ENCODE measurements around the gene MMAA.
"Not testable (repeated sequence)": the region's sequence is repeated elsewhere in the genome, so short reads cannot be mapped to it uniquely, and the experiment has no call there.

Gene MMAA

GRCh38 chr4:145626623-145626982 is 7.4 kb downstream of the MMAA start:
- no peak for DNase-seq (ENCODE audit: low read depth in 3 of 3, low spot score in 1 of 3)

GRCh38 chr4:145635117-145635516 is 15.9 kb downstream of the MMAA start:
- DNase-seq (ENCODE audit: low read depth in 3 of 3, low spot score in 1 of 3): no peak

DNA sequence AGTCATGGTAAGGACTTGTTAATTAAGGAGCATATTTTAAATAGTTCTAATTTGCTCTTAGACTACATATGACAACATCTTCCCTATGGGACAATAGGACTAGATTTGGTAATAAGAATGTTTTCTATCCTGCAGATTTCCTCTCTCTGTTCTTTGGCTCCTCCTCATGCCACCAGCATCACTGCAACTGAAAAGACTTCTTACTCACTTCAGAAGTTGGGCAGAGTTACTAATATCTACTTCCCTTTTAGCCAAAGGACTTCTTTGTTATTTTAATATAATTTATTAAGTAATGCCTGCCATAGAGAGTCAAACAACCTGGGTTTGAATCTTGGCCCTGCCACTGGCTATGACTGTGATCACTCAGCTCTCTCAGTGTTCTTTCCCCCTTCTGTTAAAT is 16.4 kb downstream of the MMAA start:
- no peak for DNase-seq (ENCODE audit: low read depth in 3 of 3, low spot score in 1 of 3)

- DNase-seq (ENCODE audit: low read depth in 3 of 3, low spot score in 1 of 3): no peak
Measured at GRCh38 chr4:145639186-145639698, 20.1 kb downstream of the MMAA start.

DNA sequence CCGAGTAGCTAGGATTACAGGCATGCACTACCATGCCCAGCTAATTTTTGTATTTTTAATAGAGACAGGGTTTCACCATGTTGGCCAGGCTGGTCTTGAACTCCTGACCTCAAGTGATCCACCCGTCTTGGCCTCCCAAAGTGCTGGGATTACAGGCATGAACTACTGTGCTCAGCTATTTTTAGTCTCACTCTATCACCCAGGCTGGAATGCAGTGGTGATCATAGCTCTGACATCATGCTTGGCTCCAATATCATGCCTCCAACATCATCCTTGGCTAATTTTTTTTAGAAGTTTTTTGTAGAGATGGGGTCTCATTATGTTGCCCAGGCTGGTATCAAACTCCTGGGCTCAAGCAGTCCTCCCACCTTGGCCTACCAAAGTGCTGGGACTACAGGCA is 21.1 kb downstream of the MMAA start:
- DNase-seq (ENCODE audit: low read depth in 3 of 3, low spot score in 1 of 3): not testable (repeated sequence)

DNA sequence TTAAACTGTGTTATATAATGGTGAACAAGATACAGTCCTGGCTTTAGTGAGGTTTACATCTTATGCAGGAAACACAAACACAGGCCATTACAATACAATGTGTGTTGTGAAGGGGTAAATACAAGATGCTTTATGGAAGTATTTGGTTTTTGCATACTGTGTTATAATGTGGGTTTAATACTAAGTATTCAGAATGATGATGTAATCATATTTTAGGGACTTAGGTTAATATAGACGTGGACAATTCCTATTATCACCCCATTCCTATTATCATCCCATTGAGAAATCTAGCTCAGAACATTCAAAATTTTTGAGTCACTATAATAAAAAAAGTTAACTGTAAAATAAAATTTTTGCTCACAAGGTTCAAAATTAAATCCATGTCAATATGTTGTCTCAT is 24.1 kb downstream of the MMAA start:
- no peak for DNase-seq (ENCODE audit: low read depth in 3 of 3, low spot score in 1 of 3)

DNA sequence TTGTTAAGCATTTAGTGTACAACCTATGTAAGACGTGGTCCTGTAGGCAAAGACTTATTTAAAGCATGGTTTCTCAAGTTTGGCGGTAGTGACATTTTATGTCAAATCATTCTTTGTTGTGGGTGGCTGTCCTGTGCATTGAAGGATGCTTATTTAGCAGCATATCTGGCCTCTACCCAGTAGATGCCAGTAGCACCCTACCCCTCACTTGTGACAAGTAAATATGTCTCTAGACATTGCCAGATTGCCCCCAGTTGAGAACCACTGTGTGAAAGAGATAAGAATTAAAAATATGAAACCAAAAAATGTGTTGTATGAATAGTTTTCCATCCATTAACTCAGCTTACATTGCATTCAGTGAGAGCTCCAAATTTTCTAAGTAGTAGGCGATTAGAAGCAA is 25.5 kb downstream of the MMAA start:
- no peak for DNase-seq (ENCODE audit: low read depth in 3 of 3, low spot score in 1 of 3)

- DNase-seq (ENCODE audit: low read depth in 3 of 3, low spot score in 1 of 3): no peak
Measured at GRCh38 chr4:145656156-145656555, 37.0 kb downstream of the MMAA start.

GRCh38 chr4:145660064-145660463 is 40.9 kb downstream of the MMAA start:
- DNase-seq (ENCODE audit: low read depth in 3 of 3, low spot score in 1 of 3): no peak

DNA sequence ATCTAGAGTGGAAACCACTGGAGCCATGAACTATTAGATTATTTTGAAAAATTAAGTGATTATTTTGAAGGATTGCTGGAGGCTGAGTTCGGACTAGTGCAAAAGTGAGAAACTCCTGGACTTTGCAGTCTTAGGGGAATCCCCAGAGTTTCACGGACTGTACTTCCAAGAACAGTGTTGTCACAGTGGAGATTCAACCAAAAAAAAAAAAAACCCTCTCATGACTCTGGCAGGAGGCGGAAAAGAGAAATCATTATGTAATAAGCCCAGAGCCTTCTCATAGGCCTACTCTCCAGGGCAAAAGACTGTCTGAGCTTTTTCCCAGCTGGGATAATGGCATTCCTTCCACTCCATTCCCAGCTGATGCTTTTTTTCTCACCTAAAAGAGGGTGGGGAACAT is 44.0 kb downstream of the MMAA start:
- DNase-seq (ENCODE audit: low read depth in 3 of 3, low spot score in 1 of 3): no peak

DNA sequence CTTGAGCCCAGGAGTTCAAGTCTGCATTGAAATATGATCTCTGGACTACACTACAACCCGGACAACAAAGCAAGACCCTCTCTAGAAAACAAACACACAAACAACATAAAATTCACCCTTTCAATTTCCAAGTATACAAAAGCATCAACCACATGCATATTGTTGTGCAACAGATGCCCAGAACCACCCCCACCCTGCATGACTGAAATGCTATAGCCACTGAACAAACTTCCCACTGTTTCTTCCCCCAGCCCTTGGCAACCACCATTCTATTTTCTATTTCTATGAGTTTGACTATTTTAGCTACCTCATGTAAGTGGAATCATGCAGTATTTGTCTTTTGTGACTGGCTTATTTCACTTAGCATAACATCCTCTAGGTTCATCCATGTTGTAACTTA is 46.6 kb downstream of the MMAA start:
- DNase-seq (ENCODE audit: low read depth in 3 of 3, low spot score in 1 of 3): no peak

DNA sequence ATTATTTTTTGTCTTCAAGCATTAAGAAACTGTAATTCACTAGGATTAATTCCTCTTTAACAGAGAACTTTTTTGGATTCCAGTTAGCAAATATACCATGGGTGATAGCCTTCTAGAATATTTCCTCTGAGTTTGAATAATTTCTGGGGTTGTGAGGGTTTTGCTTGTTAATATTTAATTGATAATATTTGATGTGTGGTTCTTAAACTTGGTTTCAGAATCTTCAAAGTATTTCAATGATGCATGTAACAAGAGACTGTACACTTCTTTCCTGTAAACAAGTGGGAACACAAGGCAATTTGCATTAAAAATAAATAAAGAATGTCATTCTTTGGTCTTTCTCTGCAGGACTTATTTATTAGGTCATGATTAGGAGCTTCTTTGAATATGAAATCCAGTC is 51.2 kb downstream of the MMAA start:
- DNase-seq (ENCODE audit: low read depth in 3 of 3, low spot score in 1 of 3): no peak

- DNase-seq (ENCODE audit: low read depth in 3 of 3, low spot score in 1 of 3): no peak
Measured at GRCh38 chr4:145679520-145679919, 60.3 kb downstream of the MMAA start.

DNA sequence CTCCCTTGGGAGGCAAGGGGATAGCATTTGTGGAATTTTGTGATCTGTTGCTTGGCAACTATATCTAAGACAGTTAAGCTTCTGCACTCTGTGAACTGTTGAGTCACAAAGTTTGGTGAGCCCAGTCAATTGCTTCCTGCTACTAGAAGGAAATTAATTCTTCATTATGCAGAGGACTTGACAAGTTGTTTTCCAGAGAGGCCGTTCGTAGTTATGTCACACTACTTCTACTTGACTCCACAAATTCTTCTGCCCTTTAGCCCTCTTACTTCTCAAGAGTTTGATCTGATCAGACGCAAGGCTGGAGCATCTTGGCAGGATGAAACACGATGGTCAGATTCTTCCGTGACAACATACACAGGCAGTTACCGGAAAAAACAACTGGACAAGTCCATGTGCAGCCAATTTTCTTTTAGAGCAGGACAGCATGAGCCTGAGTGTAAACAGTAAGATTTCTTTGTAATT is 60.8 kb downstream of the MMAA start, which contains the start of gene C4orf51:
Gene C4orf51, plus strand, starts transcription at position 156 of the 465 bp plus-strand sequence. Its CDS starts 58 bp downstream, at position 214.
- no peak for DNase-seq (ENCODE audit: low read depth in 3 of 3, low spot score in 1 of 3)

DNA sequence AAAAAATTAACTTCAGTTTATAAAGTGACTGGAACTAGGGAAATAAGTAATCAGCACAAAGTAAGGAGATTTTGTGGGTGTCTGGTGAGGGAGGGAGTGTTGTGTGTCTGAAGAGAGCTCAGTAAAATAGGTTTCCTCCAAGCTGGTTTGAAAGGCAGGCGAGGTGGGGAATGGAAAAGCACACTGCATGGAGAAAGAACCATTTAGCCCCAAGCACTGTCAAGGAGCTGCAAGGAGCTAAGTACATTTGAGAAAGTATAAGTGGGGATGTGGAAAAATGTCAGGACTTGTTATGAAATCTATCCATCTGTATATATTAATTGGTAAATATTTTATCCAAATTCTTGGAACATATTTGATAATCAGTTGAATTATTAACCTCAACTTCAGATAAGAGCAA is 61.7 kb downstream of the MMAA start:
- no peak for DNase-seq (ENCODE audit: low read depth in 3 of 3, low spot score in 1 of 3)

DNA sequence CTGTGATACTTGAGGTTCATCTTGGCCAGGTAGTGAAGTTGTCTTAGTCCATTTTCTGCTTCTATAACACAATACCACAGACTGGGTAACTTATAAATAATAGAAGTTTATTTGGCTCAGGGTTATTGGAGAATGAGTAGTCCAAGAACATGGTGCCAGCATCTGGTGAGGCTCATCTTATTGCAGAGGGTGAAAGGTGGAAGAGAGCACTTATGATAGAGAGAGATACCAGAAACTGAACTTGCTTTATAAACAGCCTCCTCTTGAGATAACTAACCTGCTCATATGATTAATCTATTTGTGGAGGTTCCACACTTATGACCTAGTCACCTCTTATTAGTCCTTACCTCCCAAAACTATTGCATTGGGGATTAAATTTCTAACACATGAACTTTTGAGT is 62.3 kb downstream of the MMAA start:
- no peak for DNase-seq (ENCODE audit: low read depth in 3 of 3, low spot score in 1 of 3)

DNA sequence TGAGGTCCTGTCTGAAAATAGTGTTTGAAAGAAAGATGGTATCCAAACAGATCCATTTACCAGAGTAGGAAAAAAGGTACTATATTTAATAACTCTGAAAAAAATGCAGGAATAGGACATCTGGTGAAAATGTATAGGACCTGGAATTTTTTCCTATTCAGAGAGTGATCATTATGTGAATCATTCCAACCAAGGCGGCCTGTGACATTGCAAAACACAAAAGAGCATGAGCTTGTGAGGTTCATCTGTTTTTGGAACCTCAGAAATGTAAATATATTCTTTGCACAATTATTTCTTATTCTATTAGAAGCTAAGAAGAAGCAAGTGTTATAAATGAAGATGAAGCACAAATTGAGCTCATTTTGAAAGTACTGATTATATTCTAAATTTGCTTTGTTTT is 62.8 kb downstream of the MMAA start:
- no peak for DNase-seq (ENCODE audit: low read depth in 3 of 3, low spot score in 1 of 3)

DNA sequence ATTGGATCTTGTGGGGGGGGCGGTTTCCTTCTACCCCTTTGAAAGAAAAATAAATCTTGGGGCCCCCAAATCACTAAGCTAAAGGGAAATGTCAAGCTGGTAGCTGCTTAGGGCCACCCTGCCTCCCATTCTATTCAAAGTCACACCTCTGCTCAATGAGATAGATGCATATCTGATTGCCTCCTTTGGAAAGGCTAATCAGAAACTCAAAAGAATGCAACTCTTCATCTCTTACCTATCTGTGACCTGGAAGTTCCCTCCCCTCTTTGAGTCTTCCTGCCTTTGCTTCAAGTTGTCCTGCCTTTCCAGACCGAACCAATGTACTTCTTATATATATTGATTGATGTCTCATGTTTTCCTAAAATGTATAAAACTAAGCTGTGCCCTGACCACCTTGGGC is 67.8 kb downstream of the MMAA start:
- no peak for DNase-seq (ENCODE audit: low read depth in 3 of 3, low spot score in 1 of 3)

DNA sequence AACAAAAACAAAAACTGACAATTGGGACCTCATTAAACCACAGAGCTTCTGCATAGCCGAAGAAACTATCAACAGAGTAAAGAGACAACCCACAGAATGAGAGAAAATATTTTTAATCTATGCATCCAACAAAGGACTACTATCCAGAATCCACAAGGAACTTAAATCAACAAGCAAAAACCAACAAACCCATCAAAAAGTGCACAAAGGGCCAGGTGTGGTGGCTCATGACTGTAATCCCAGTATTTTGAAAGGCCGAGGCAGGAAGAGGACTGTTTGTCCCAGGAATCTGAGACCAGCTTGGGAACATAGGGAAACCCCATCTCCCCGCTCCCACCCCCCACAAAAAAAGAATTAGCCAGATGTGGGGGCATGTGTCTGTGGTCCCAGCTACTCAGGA is 71.4 kb downstream of the MMAA start:
- no peak for DNase-seq (ENCODE audit: low read depth in 3 of 3, low spot score in 1 of 3)

- not testable (repeated sequence) for DNase-seq (ENCODE audit: low read depth in 3 of 3, low spot score in 1 of 3)
Measured at GRCh38 chr4:145691416-145691815, 72.2 kb downstream of the MMAA start.

DNA sequence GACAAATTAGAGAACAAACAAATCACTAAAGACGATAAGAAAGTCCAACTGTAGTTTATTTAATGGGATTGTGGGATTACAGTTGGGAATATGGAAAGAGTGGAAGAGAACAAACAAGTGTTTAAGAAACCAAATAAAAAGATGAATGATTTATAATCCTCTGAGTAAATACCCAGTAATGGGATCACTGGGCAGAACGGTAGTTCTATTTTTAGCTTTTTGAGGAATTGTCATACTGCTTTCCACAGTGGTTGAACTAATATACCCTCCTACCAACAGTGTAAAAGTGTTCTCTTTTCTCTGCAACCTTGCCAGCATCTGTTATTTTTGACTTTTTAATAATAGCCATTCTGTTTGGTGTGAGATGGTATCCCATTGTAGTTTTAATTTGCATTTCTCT is 75.7 kb downstream of the MMAA start:
- DNase-seq (ENCODE audit: low read depth in 3 of 3, low spot score in 1 of 3): no peak

- DNase-seq (ENCODE audit: low read depth in 3 of 3, low spot score in 1 of 3): no peak
Measured at GRCh38 chr4:145697332-145697731, 78.1 kb downstream of the MMAA start.

- DNase-seq (ENCODE audit: low read depth in 3 of 3, low spot score in 1 of 3): no peak
Measured at GRCh38 chr4:145698507-145698906, 79.3 kb downstream of the MMAA start.

Measured in stimulated activated CD4-positive, alpha-beta T cell treated with anti-CD3 and anti-CD28 coated beads, TNF-alpha, amount 100 ng/mL, for 1 hour (primary cell).